Spinal cord (tissue), 10 donors: ENCODE results near the gene MCEE. TPM values are rescaled to one million over a fixed set of nuclear protein-coding genes. Genes with fewer than 3 reads are reported as not detected.
"Not testable (repeated sequence)": the region's sequence is repeated elsewhere in the genome, so short reads cannot be mapped to it uniquely, and the experiment has no call there.

ENCODE experiments used
- DNase-seq, 6 donors: peaks; one replicate each; pipeline versions ENCODE4 v3.0.0 to v3.0.0-alpha.2; 2013 to 2015; ENCODE audit warnings: low spot score in 6 of 6, low read depth in 4 of 6
- H3K27ac ChIP-seq: one replicate; pipeline ENCODE4 v1.5.1; 2013; ENCODE audit warnings: low read depth, low read length, control low read depth
- H3K27me3 ChIP-seq: one replicate; pipeline ENCODE4 v1.6.1; 2013; ENCODE audit warnings: low read length; ENCODE audit not compliant: control insufficient read depth, insufficient read depth
- H3K36me3 ChIP-seq: one replicate; pipeline ENCODE4 v1.6.1; 2013; ENCODE audit warnings: low read length; ENCODE audit not compliant: control insufficient read depth, insufficient read depth
- H3K4me1 ChIP-seq: one replicate; pipeline ENCODE4 v1.6.1; 2013; ENCODE audit warnings: low read length; ENCODE audit not compliant: control insufficient read depth, insufficient read depth
- H3K4me3 ChIP-seq: one replicate; pipeline ENCODE4 v1.5.1; 2013; ENCODE audit warnings: low read depth, low read length, control low read depth
- H3K9me3 ChIP-seq: one replicate; pipeline ENCODE4 v1.6.1; 2013; ENCODE audit warnings: low read length; ENCODE audit not compliant: control insufficient read depth, insufficient read depth
- WGBS: methylation state at CpG from one replicate; pipeline ENCODE4 v1.1.5; 2013; ENCODE audit warnings: missing lambda C conversion rate; ENCODE audit not compliant: insufficient coverage; 5-methylcytosine and 5-hydroxymethylcytosine counted together
- polyA plus RNA-seq, 2 donors: library from polyadenylated mRNA; unstranded; fragments of 120-200 nt; gene quantifications; one replicate each; pipeline ENCODE4 v1.2.1, GENCODE V29; 2013; ENCODE audit not compliant: insufficient read length in 2 of 2
- total RNA-seq, 2 donors: library from RNA; depleted of rRNA in 1 of 2; stranded (reverse); fragments of 120-200 nt in 1 of 2; fragments of >200 nt in 1 of 2; gene quantifications; one replicate each; pipeline versions ENCODE4 v1.2.3 to v1.2.4, GENCODE V29; 2013 to 2014
- donor health status: healthy.

Gene MCEE
- total and polyA plus RNA-seq, 4 donors = 14.6 to 23.9 (median 20.5) TPM

DNA sequence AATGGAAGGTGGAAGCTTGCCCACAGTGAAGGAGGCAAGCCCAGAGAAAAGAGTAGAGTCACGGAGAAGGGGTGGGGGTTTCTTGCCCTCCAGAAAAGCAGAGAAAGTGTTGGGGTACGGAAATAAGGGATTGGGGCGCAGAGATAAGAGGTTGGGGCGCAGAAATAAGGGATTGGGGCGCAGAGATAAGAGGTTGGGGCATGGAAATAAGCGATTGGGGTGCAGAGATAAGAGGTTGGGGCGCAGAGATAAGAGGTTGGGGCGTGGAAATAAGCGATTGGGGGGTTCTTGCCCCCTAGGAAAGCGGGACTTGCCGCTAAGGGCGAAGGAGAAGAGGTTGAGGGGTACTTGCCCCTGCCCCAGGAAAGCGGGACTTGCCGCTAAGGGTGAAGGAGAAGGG is 40.6 kb downstream of the MCEE start:
- H3K4me3 ChIP-seq, H3K9me3 ChIP-seq, H3K36me3 ChIP-seq, H3K27me3 ChIP-seq, DNase-seq, H3K27ac ChIP-seq, H3K4me1 ChIP-seq: not testable (repeated sequence)
- WGBS = 88% methylated on average over 13 of the region's 14 CpGs

GRCh38 chr2:71085325-71086003 is 44.6 kb downstream of the MCEE start:
- H3K27ac ChIP-seq, H3K27me3 ChIP-seq, H3K9me3 ChIP-seq, DNase-seq, H3K4me3 ChIP-seq, H3K36me3 ChIP-seq, H3K4me1 ChIP-seq: not testable (repeated sequence)
- WGBS = no CpG with 5 or more reads among the region's 9 CpGs

DNA sequence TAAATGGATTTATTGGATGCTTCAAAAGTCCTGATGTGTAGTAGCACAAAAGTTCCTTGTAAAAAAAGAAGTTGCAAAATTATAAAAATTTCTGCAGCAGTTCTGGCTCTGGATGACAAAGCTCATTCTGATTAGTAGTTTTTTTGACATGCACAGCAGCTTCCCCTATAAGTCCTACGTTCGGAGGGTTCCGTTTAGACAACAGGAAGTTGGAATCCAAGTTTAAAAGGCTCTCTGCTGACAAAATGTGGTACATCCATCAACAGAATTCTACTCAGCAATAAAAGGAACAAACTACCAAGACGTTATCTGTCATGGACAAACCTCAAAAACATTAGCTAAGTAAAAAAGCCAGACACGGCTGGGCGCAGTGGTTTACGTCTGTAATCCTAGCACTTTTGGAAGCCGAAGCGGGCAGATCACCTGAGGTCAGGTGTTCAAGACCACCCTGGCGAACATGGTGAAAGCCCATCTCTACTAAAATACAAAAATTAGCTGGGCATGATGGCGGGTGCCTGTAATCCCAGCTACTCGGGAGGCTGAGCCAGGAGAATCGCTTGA is 46.2 kb downstream of the MCEE start:
- not testable (repeated sequence) for H3K4me1 ChIP-seq, H3K36me3 ChIP-seq, H3K9me3 ChIP-seq, H3K4me3 ChIP-seq, H3K27me3 ChIP-seq, DNase-seq, H3K27ac ChIP-seq
- WGBS = 94% methylated on average over 10 of the region's 13 CpGs

- H3K36me3 ChIP-seq, H3K27ac ChIP-seq, H3K9me3 ChIP-seq, H3K4me3 ChIP-seq, DNase-seq, H3K27me3 ChIP-seq, H3K4me1 ChIP-seq: not testable (repeated sequence)
- no CpG with 5 or more reads among the region's 3 CpGs for WGBS
These were observed 46.7 kb downstream of the MCEE start for GRCh38 chr2:71083297-71083696.

- 80% methylated on average over 1 of the region's 5 CpGs for whole genome bisulfite sequencing
- Histone ChIP-seq H3K4me3 (no peak overlapping the region), H3K4me1 (no peaks in the 10 kb centered on the region), H3K36me3 (peaks cover 13% of the 10 kb centered on the region), H3K9me3 (no peaks in the 10 kb centered on the region), H3K27me3 (no peaks in the 10 kb centered on the region), H3K27ac (no peak overlapping the region)
- no peak for DNase-seq
These were observed 47.4 kb downstream of the MCEE start for GRCh38 chr2:71082402-71083252.

DNA sequence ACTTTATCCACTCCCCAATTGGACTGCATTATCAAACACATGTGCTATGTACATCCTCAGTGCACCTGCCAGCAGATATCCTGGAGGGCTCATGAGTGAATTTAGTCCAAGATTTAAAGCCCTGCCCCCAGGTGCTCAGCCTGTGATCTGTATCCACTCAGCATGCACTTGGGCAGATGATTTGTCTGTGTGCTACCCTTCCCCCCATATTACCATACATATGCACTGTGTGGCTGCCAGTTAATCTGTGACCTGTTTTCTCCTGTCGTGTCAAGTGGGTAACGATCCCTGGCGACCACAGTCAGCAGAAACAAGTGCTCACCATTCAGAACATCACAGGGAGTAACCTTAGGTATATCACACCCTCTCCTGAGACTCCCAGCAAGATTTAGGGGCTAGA is 51.4 kb downstream of the MCEE start:
- no CpG with 5 or more reads among the region's 3 CpGs for WGBS
- Histone ChIP-seq H3K27me3 (no peaks in the 10 kb centered on the region), H3K27ac (no peak overlapping the region), H3K36me3 (peaks cover 48% of the 10 kb centered on the region), H3K4me1 (no peaks in the 10 kb centered on the region), H3K9me3 (no peaks in the 10 kb centered on the region), H3K4me3 (no peak overlapping the region)
- DNase-seq = no peak

- WGBS = no CpG with 5 or more reads among the region's 2 CpGs
- H3K27me3 ChIP-seq = no peaks in the 10 kb centered on the region
These were observed 55.1 kb downstream of the MCEE start for GRCh38 chr2:71074893-71075395.

DNA sequence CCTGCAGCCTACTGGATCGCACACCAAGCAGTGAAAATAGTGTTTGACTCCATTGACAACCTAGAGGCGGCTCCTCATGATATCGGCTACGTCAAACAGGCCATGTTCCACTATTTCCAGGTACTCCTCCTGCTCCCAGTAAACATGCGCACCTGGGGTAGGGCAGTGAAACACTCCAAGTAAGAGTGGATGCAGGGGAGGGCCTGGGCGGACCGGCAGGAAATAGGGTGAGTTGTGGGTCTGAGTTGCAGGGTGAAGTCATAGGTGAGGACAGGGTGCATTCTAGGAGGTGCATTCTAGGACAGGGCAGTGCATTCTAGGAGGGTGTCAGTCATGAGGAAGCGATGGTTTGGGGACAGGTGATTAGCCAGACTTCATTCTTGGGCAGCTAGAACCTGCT is 56.6 kb downstream of the MCEE start:
- WGBS = 100% methylated on average over 7 of the region's 8 CpGs

More at GRCh38 chr2:71074893-71075395, 55.1 kb downstream of the MCEE start:
- no peak for DNase-seq
- Histone ChIP-seq H3K9me3 (no peaks in the 10 kb centered on the region), H3K36me3 (peaks cover 73% of the 10 kb centered on the region), H3K4me3 (no peak overlapping the region), H3K4me1 (peaks cover 3% of the 10 kb centered on the region), H3K27ac (no peak overlapping the region)

DNA sequence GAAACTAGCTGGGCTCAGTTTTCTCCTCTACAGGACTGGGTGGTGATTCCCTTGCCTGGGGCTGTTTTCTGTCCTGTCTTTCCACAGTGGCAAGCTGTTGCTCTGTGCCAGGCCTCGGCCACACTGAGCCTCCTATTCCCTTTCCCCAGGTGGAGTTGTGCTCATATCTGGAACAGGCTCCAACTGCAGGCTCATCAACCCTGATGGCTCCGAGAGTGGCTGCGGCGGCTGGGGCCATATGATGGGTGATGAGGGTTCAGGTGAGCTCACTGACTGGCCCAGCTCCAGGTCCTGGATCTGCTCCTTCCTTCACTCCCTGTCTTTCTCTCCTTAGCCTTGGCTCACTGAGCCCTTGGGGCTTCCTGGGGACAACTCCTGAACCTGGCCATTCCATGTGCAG is 57.5 kb downstream of the MCEE start:
- no peak for DNase-seq
- Histone ChIP-seq H3K4me3 (no peak overlapping the region), H3K27ac (no peak overlapping the region), H3K9me3 (no peaks in the 10 kb centered on the region), H3K36me3 (peaks cover 59% of the 10 kb centered on the region), H3K4me1 (peaks cover 17% of the 10 kb centered on the region), H3K27me3 (no peaks in the 10 kb centered on the region)
- 95% methylated on average over 4 of the region's 4 CpGs for WGBS

More for the DNA sequence above, 56.6 kb downstream of the MCEE start:
- peaks cover 12% of the 10 kb centered on the region for H3K4me1 ChIP-seq
- no peaks in the 10 kb centered on the region for H3K27me3 ChIP-seq
- no peak overlapping the region for H3K27ac ChIP-seq
- H3K9me3 ChIP-seq = no peaks in the 10 kb centered on the region
- no peak for DNase-seq
- H3K36me3 ChIP-seq = peaks cover 68% of the 10 kb centered on the region
- no peak overlapping the region for H3K4me3 ChIP-seq
